Raji (cell line): ENCODE measurements around the gene ZFR2.

Source experiments
- POLR2A ChIP-seq: IDR thresholded peaks from 2 replicates; pipeline ENCODE4 v1.6.1; 2011; ENCODE audit warnings: low read depth, low read length, control low read depth; ENCODE audit not compliant: insufficient read depth

The ZFR2 gene

DNA sequence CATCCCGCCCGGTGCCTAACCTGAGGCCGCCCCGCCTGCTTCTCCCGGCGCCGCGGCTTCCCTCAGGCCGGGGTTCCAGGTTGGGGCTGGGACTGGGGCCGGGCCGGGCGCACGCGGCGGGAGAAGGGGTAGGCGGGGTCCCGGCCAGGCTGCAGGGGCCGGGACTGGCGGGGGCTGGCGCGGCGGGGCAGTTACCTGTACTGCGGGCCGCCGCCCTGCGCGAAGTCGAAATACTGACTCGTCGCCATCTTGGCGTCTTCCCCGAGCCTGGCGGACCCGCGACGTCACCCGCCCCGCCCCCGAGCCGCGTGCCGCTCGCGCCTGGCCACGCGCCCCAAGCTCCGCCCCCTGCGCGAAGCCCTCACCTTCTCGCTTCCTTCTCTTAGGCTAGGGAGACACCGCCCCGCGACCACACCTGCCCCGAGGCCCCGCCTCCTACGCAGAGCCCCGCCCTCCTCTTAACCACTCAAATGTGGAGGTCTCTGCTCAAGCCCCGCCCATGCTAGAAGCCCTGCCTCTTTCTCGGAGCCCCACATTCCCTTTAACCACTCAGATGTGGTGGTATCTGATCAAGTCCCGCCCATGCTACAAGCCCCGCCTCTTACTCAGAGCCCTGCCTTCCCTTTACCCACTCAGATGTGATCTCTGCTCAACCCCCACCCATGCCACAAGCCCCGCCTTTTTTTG is at the start of gene ZFR2:
Gene ZFR2 (minus strand): TSS at position 269 of the 687 bp plus-strand sequence. CDS start 21 bp downstream, at position 248.
- no peak for TF ChIP-seq POLR2A

DNA sequence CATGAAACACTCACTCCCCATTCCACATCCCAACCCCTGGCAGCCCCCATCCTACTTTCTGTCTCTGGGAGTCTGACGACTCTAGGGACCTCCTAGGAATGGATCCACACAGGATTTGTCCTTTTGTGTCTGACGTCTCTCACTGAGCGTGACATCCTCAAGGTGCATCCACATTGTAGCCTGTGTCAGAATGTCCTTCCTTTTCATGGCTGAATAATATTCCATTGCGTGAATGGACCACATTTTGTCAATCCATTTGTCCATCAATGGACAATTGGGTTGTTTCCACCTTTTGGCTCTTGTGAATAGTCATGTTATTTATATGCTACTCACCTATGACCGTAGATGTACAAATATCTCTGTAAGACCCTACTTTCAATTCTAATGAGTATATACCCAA is 47.2 kb upstream of the ZFR2 start:
- no peak for TF ChIP-seq POLR2A

DNA sequence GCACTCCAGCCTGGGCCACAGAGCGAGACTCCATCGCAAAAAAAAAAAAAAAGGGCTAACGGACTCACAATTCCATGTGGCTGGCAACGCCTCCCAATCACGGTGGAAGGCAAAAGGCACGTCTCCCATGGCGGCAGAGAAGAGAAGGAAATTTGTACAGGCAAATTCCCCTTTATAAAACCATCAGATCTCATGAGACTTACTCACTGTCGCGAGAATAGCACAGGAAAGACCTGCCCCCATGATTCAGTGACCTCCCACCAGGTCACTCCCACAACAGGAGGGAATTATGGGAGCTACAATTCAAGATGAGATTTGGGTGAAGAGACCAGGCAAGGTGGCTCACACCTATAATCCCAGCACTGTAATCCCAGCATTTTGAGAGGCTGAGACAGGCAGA is 45.4 kb upstream of the ZFR2 start:
- no peak for TF ChIP-seq POLR2A

DNA sequence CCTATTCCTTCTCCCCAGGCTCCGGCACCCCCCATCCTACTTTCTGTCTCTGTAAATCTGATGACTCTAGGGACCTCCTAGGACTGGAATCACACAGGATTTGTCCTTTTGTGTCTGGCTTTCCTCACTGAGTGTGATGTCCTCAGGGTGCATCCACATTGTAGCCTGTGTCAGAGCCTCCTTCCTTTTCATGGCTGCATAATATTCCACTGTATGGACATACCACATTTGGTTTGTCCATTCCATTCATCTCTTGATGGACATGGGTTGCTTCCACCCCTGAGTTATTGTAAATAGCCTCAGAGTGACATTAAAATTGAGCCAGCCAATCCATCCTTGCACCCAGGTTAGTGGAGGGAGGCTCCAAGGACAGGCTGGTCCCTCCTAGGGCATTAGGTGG is 41.3 kb upstream of the ZFR2 start:
- no peak for TF ChIP-seq POLR2A

DNA sequence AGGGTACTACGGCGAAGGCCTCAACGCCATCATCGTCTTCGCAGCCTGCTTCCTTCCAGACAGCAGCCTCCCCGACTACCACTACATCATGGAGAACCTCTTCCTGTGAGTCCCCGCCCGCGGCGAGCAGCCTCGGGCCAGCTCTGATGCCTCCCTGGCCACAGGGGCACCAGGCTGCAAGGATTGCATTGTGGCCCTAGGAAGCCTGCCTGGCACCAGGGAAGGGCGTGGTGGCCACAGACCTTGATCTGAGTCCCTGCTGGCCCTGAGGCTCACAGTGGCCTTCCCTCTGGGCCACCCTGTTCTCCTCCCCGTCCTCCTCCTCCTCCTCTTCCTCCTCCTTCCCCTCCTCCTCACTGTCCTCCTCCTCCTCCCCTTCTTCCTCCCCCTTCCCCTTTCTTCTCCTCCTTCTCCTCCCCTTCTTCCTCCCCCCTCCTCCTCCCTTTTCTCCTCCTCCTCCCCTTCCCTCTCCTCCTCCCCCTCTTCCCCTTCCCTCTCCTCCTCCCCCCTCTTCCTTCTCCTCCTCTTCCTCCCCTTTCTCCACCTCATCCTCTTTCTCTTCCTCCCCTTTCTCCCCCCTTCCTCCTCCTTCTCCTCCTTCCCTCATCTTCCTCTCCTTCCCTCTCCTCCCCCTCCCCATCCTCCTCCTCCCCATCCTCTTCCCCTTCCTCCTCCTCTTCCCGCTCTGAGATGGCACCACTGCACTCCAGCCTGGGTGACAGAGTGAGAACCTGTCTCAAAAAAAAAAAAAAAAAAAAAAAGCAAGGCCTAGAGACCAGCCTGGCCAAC is 39.6 kb upstream of the ZFR2 start:
- no peak for TF ChIP-seq POLR2A

DNA sequence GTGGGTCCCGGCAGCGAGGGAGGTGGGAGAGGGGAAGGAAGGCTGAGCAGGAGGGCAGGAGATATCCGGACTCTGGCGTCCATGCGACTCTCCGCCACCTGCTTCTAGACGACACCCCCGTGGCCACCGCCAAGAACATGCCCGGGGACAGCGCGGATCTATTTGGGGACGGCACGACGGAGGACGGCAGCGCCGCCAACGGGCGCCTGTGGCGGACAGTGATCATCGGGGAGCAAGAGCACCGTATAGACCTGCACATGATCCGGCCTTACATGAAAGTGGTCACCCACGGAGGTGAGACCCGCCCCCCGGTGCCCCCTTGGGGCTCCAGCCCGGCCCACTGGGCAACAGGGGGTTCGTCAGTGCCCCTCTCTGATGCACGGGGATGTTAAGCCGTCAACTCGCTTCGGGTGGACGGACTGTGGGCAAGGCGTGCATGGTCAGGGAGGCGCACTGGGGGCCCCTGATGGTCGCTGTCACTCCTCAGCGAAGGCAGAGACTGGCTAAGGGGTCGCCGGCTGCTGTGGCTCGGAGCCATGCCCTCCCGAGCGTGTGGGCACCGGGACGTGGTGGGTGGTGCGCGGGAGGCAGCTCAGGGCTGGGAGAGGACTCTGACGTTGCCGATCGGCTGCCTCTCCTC is 38.9 kb upstream of the ZFR2 start:
- no peak for TF ChIP-seq POLR2A

DNA sequence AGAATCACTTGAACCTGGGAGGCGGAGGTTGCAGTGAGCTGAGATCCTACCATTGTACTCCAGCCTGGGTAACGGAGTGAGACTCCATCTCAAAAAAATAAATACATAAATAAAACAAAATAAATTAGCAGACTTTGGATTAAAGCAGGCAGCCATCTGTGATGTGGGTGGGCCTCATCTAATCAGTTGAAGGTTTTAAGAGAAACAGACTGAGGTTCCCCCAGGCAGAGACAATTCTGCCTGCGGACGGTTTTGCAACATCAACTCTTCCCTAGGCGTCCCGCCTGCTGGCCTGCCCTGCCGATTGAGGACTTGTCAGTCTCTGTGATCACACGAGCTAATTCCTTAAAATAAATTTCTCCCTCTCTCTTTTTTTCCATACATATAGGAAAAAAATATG is 35.4 kb upstream of the ZFR2 start:
- TF ChIP-seq POLR2A = no peak

DNA sequence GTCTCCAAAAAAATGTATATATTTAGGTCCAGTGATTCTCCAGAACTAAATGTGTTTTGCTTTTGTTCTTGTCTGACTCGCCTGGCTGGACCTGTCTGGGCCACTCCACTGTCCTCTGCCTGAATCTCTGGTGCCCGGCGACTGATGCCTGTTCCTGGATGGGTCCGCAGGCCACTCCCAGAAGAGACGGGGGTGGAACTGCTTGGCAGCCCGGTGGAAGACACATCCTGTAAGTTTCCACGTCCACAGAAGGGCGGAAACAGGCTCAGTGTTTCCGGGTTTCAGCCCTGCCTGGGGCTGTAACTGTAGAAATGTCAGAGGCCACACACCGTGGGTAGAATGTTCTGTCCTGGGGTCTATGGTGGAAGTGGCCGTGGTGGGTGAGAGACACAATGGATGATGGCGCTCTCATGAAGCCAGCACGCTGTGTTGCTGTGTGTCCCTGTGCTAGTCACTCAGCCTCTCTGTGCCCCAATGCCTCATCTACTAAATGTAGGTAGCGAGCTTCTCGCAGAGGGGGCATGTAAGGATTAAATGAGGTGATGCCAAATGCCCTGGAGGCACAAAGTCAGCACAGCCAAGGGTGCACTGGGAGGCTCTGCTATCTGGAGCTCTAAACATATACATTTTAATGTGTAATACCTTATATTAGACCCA is 33.6 kb upstream of the ZFR2 start:
- no peak for TF ChIP-seq POLR2A

DNA sequence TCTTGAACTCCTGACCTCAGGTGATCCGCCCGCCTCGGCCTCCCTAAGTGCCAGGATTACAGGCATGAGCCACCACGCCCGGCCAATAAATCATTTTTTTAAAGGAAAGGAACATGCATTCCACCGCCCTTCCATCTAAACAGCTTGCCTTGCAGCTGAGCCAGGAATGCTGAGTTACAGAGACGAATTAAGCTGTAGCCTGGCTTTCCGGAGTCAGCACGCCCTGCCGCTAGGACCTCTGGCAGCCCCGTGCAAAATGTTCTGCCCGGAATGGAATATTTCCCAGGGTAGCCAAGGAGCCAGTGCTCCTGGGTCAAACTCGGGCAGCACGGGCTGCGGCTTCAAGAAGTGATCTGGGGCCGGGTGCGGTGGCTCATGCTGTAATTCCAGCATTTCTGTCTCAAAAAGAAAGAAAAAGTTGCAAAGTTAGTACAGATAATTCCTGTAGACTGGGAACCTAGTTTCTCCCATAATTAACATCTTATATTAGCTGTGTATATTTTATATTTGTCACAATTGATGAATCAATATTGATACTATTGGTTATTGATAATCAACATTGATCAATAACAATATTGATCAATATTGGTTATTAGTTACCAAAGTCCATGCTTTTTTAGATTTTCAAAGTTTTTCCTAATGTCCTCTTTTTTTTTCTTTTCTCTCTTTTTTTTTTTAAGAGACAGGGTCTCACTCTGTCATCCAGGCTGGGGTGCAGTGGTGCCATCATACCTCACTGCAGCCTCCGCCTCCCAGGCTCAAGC is 30.9 kb upstream of the ZFR2 start:
- no peak for TF ChIP-seq POLR2A

DNA sequence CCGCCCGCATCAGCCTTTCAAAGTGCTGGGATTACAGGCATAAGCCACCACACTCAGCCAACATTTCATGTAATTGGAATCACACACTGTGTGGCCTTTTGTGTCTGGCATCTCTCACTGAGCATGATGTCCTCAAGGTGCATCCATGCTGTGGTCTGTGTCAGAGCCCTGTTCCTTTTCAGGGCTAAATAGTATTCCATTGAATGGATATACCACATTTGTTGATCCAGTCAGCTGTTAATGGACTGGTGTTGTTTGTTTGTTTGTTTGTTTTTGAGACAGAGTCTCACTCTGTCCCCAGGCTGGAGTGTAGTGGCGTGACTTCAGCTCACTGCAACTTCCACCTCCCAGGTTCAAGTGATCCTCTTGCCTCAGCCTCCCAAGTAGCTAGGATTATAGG is 29.6 kb upstream of the ZFR2 start:
- no peak for TF ChIP-seq POLR2A

DNA sequence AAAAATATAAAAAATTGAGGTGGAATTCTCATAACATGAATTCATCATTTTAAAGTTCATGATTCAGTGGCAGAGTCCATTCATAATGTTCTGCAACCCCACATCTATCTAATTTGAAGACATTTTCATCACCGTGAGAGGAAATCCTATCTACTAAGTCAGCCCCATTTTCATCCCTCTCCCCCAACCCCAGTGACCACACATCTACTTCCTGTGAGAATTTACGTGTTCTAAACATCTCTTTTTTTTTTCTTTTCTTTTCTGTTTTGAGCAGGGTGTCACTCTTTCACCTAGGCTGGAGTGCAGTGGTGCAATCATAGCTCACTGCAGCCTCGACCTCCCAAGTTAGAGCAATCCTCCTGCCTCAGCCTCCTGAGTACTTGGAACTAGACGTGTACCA is 29.1 kb upstream of the ZFR2 start:
- no peak for TF ChIP-seq POLR2A

DNA sequence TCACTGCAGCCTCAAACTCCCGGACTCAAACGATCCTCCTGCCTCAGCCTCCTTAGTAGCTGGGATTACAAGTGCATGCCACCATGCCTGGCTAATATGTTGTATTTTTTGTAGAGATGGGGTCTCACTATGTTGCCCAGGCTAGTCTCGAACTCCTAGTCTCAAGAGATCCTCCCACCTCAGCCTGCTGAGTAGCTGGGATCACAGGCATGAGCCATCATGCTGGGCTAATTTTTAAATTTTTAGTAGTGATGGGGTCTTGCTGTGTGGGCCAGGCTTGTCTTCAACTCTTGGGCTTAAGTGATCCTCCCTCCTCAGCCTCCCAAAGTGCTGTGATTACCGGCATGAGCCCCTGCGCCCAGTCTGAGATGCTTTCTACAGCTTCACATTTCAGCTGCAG is 26.9 kb upstream of the ZFR2 start:
- no peak for TF ChIP-seq POLR2A

DNA sequence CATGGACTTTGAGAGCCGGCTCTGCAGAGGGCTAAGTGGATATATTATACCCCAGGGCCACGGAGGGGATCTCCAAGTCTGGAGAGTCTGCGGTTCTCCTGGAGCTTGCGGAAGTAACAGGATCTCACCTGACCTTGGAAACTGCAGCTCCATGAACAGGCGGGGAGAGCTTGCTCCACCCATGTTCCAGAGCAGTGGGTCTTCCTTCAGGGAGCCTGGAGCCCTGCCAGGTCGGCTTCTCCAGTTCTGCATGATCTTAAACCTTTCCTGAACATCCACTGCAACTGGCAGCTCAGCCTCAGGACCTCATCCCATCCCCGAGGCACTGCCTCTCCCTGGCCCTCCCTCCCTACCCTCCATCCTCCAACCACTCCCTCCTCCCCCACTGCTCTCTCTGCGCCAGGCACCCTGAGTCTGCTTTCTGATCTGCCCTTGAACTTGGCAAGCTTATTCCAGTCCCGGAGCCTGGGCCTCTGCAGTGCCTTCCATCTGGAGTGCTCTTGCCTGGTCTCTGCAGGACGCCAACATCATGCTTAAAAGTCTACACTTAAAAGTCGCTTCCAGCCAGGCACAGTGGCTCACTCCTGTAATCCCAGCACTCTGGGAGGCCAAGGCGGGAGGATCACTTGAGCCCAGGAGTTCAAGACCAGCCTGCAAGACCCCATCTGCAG is 24.8 kb upstream of the ZFR2 start:
- TF ChIP-seq POLR2A = no peak

DNA sequence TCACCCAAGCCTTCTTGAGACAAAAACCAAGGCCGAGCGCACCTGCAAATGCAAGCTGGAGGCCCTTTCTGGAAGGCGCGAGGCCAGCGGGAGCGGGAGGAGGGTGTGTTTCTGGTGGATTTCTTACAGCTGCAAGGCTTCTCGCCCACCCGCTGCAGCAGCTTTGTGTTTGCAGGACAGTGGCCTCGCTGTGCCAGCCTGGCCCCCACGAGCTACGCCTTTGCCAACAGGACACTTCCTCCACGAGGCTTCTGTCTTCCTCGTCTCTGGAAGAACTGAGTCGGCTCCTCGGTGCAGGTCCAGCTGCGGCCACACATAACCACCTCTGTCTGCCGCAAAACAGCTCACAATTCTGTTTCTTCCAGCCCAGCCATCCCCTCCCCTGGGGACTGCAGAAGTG is 21.8 kb upstream of the ZFR2 start:
- TF ChIP-seq POLR2A = no peak

DNA sequence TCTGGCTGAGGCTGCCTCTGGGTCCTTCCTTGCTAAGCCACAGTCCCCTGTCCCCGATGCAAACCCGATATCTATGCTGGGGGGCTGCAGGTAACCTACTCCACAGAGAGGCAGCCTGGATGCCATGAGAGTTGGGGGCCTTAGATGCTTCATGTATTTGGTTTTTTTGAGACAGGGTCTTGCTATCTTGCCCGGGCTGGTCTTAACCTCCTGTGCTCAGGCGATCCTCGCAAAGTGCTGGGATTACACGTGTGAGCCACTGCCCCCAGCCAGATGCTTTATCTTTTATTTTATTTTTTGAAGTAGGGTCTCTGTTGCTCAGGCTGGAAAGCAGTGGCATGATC is 13.2 kb upstream of the ZFR2 start:
- TF ChIP-seq POLR2A = no peak
